MM.1S (cell line): Measurements from ENCODE around the gene CXCR4.

Source experiments
- DNase-seq: peaks from one replicate; pipeline ENCODE4 v3.0.0-alpha.2; 2015
- H2AFZ ChIP-seq: fragments of 300-600 bp; sonication (generic); 2 replicates; pipeline ENCODE4 v1.6.0; 2016; ENCODE audit warnings: antibody characterized with exemption, low read length
- H3F3A ChIP-seq: fragments of 300-600 bp; sonication (generic); 2 replicates; pipeline ENCODE4 v1.6.1; 2016; ENCODE audit warnings: mild to moderate bottlenecking, antibody characterized with exemption, low read length, moderate library complexity, mixed read lengths; ENCODE audit not compliant: insufficient read depth
- H3K27ac ChIP-seq: fragments of 300-600 bp; sonication (generic); 2 replicates; pipeline ENCODE4 v1.5.1; 2016; ENCODE audit warnings: mild to moderate bottlenecking, low read length
- H3K27me3 ChIP-seq: fragments of 300-600 bp; sonication (generic); replicated peaks from 2 replicates; pipeline ENCODE4 v1.6.0; 2016; ENCODE audit warnings: low read length; ENCODE audit not compliant: insufficient read depth
- H3K36me3 ChIP-seq: fragments of 300-600 bp; sonication (generic); replicated peaks from 2 replicates; pipeline ENCODE4 v1.6.1; 2016; ENCODE audit warnings: mild to moderate bottlenecking, low read length, mixed read lengths; ENCODE audit not compliant: insufficient read depth
- H3K4me1 ChIP-seq: fragments of 300-600 bp; sonication (generic); 2 replicates; pipeline ENCODE4 v1.6.1; 2016; ENCODE audit warnings: low read length, mixed read lengths
- H3K4me2 ChIP-seq: fragments of 300-600 bp; sonication (generic); 2 replicates; pipeline ENCODE4 v1.6.0; 2016; ENCODE audit warnings: low read depth, low read length
- H3K4me3 ChIP-seq: fragments of 300-600 bp; sonication (generic); 2 replicates; pipeline ENCODE4 v1.5.1; 2016; ENCODE audit warnings: low read length, mixed read lengths
- H3K79me2 ChIP-seq: fragments of 300-600 bp; sonication (generic); 2 replicates; pipeline ENCODE4 v1.6.1; 2016; ENCODE audit warnings: mixed run types, low read length, mixed read lengths
- H3K9ac ChIP-seq: fragments of 300-600 bp; sonication (generic); 2 replicates; pipeline ENCODE4 v1.6.1; 2016; ENCODE audit warnings: low read length, mixed read lengths
- H3K9me2 ChIP-seq: fragments of 300-600 bp; sonication (generic); replicated peaks from 2 replicates; pipeline ENCODE4 v1.6.1; 2016; ENCODE audit warnings: mild to moderate bottlenecking, low read length, mixed read lengths; ENCODE audit not compliant: insufficient read depth
- H3K9me3 ChIP-seq: fragments of 300-600 bp; sonication (generic); replicated peaks from 2 replicates; pipeline ENCODE4 v1.6.1; 2016; ENCODE audit warnings: mild to moderate bottlenecking, low read length, mixed read lengths; ENCODE audit not compliant: insufficient read depth
- H4K20me1 ChIP-seq: fragments of 300-600 bp; sonication (generic); 2 replicates; pipeline ENCODE4 v1.6.1; 2016; ENCODE audit warnings: mild to moderate bottlenecking, low read length, moderate library complexity, mixed read lengths; ENCODE audit not compliant: insufficient read depth
- EZH2 ChIP-seq: fragments of 300-600 bp; sonication (generic); optimal IDR thresholded peaks from 2 replicates; pipeline ENCODE3; 2017; ENCODE audit warnings: low read depth, mild to moderate bottlenecking, antibody characterized with exemption, low read length, mixed read lengths
- EZH2phosphoT487 ChIP-seq: fragments of 300-600 bp; sonication (generic); IDR thresholded peaks from 2 replicates; pipeline ENCODE4 v1.6.1; 2018; ENCODE audit warnings: antibody characterized with exemption, low read length
- TF ChIP-seq, protein P1 (sequence below): fragments of 300-600 bp; sonication (generic); IDR thresholded peaks from 2 replicates; pipeline ENCODE4 v1.5.1; 2016; ENCODE audit warnings: antibody characterized with exemption, low read length, mixed read lengths

Gene CXCR4

DNA sequence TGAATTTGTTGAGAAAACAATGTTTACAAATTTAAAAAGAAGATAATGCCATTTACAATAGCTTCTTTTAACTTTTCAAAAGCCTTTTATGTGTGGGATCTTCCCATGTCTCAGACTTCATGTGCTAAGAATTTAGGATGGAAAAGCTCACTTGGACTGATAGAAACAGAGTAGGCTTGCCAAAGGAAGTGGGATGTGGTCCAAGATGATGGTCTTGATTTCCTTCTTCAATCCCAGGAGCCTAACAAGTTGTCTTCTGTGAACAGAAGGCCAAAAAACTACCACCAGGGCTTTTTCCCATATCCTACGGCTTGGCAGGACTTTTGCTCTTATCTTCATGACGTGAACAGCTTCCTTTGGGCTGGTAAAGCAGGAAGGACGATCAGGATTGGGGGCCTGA, 9.5 kb downstream of the CXCR4 start:
- no peaks in the 10 kb centered on the region for H3K79me2 ChIP-seq
- TF ChIP-seq, protein P1, sequence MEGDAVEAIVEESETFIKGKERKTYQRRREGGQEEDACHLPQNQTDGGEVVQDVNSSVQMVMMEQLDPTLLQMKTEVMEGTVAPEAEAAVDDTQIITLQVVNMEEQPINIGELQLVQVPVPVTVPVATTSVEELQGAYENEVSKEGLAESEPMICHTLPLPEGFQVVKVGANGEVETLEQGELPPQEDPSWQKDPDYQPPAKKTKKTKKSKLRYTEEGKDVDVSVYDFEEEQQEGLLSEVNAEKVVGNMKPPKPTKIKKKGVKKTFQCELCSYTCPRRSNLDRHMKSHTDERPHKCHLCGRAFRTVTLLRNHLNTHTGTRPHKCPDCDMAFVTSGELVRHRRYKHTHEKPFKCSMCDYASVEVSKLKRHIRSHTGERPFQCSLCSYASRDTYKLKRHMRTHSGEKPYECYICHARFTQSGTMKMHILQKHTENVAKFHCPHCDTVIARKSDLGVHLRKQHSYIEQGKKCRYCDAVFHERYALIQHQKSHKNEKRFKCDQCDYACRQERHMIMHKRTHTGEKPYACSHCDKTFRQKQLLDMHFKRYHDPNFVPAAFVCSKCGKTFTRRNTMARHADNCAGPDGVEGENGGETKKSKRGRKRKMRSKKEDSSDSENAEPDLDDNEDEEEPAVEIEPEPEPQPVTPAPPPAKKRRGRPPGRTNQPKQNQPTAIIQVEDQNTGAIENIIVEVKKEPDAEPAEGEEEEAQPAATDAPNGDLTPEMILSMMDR, result no peak
- TF ChIP-seq EZH2phosphoT487 (no peak), EZH2 (no peak)
- H3K4me3 ChIP-seq, result no peak overlapping the region
- DNase-seq, result no peak
- H3K9me3 ChIP-seq, result no peaks in the 10 kb centered on the region
- H3K36me3 ChIP-seq, result no peaks in the 10 kb centered on the region
- H3K27me3 ChIP-seq, result peaks cover 40% of the 10 kb centered on the region
- H3K4me1 ChIP-seq, result peaks cover 23% of the 10 kb centered on the region
- H3K9me2 ChIP-seq, result no peaks in the 10 kb centered on the region
- no peak overlapping the region for H3K9ac ChIP-seq
- peaks cover 22% of the 10 kb centered on the region for H3F3A ChIP-seq
- no peak overlapping the region for H2AFZ ChIP-seq
- H3K4me2 ChIP-seq, result no peak overlapping the region
- H3K27ac ChIP-seq, result no peak overlapping the region
- H4K20me1 ChIP-seq, result no peaks in the 10 kb centered on the region

DNA sequence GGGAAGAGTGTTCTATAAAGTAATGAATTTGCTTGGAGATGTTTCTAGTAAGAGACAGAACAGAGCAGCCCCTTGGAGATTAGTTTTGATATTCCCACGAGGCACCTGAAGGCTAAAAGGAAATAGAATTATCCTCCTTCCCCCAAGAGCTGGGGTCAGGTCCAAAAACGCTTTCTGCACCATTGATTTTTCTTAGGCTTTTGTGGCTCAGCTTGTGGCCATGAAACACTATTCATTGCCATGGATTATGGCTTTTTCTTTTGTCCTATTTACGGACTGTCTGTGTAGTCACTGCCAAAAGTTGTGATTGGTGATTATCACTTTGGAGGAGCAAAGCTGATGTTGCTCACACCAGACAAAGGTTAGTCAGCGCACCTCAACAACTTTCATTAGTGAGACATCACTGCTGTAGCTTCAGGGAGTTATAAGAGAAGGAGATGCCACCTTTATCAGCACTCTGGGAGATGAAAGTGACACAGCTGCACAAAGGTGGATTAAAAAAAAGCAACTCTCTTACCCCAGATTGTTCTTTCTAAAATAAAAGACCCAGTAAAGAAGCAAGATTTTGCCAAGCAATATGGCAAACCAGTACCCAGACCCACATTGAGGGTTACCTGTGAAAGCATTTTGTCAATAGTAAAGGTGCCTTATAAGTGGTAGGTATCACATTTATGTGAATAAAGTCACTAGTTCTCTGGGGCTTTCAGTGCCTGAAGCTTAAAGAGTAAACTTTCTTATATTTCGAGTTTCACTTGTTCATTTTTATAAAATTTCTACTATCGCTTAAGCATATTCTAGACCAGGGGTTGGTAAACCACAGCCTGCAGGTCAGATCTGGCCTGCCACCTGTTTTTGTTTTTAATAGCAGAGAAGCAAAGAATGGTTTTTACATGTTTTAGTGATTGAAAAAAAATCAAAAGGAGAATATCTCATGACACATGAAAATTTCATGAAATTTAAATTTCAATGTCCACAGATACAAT, 10.6 kb downstream of the CXCR4 start:
- no peaks in the 10 kb centered on the region for H3K79me2 ChIP-seq
- H3K36me3 ChIP-seq, result no peaks in the 10 kb centered on the region
- no peak overlapping the region for H3K27ac ChIP-seq
- DNase-seq, result peak; percentile 81
- H3K9me2 ChIP-seq, result no peaks in the 10 kb centered on the region
- peak overlapping the region; percentile 33; the same call in 1 of the 2 replicates for H3K4me2 ChIP-seq
- peaks cover 38% of the 10 kb centered on the region for H3K27me3 ChIP-seq
- no peaks in the 10 kb centered on the region for H3K9me3 ChIP-seq
- no peaks in the 10 kb centered on the region for H4K20me1 ChIP-seq
- TF ChIP-seq, protein P1, result no peak
- TF ChIP-seq EZH2phosphoT487, result peak; percentile 92
- H2AFZ ChIP-seq, result no peak overlapping the region
- no peak overlapping the region for H3K4me3 ChIP-seq
- H3K9ac ChIP-seq, result no peak overlapping the region
- peaks cover 23% of the 10 kb centered on the region for H3K4me1 ChIP-seq
- H3F3A ChIP-seq, result peaks cover 15% of the 10 kb centered on the region

DNA sequence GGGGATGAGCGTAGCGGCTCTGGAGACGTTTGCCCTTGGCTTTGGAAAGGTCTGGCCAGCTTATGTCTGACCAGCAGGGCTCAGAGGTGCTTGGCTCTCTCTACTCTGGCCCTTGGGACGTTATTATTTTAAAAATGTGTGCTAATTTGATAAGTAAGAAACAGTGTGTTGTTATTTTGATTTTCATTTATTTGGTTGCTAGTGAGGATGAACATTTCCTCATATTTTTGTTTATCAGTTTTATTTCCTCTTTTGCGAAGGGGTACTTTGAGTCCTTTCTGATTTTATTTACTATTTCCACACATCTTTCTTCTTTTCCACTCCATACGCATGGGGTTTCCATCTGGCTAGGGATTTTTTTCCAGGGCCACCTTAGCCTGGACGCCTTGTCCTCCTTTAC, 11.4 kb downstream of the CXCR4 start:
- Histone ChIP-seq H3F3A (peaks cover 15% of the 10 kb centered on the region), H3K4me3 (no peak overlapping the region), H3K9ac (no peak overlapping the region), H3K4me2 (no peak overlapping the region), H2AFZ (no peak overlapping the region), H4K20me1 (no peaks in the 10 kb centered on the region), H3K27ac (no peak overlapping the region), H3K79me2 (no peaks in the 10 kb centered on the region), H3K9me3 (no peaks in the 10 kb centered on the region), H3K4me1 (peaks cover 23% of the 10 kb centered on the region), H3K36me3 (no peaks in the 10 kb centered on the region), H3K27me3 (peaks cover 35% of the 10 kb centered on the region), H3K9me2 (no peaks in the 10 kb centered on the region)
- no peak for DNase-seq
- TF ChIP-seq, protein P1, result no peak
- TF ChIP-seq EZH2phosphoT487 (no peak), EZH2 (no peak)
